Measurements from ENCODE around the gene CKAP5. TPM values are rescaled to one million over a fixed set of nuclear protein-coding genes. Genes with fewer than 3 reads are reported as not detected.
A peak's percentile ranks its signal among the peaks of the same experiment; 100 is the strongest.

CKAP5 gene
- total and polyA plus RNA-seq, 12 donors = 9.6 to 114 (median 80.1) TPM

GRCh38 chr11:46865340-46865739, 19.3 kb upstream of the CKAP5 start:
- Histone ChIP-seq H3K27me3 (no peaks in the 10 kb centered on the region), H3K27ac (no peak overlapping the region), H3K9me3 (no peaks in the 10 kb centered on the region), H3K4me3 (no peak overlapping the region), H3K36me3 (peaks cover 0 to 82% (median 0%) of the 10 kb centered on the region in 9 donors), H3K4me1 (no peaks in the 10 kb centered on the region)
- no peak for TF ChIP-seq CTCF (IDR thresholded peaks at IDR 0.05)
- DNase-seq (no peak), ATAC-seq (no peak)
- 66 to 71% methylated on average over 2 of the region's 2 CpGs for WGBS, 2 donors
- intact Hi-C loops (cut with DNase I) = no loop called here

- no peak overlapping the region for H3K27ac ChIP-seq
- TF ChIP-seq CTCF (IDR thresholded peaks at IDR 0.05) = no peak
- intact Hi-C loops (cut with DNase I) = no loop called here
- no peaks in the 10 kb centered on the region for H3K9me3 ChIP-seq
- no peak overlapping the region for H3K4me3 ChIP-seq
- H3K27me3 ChIP-seq = no peaks in the 10 kb centered on the region
- ATAC-seq = no peak
- 77 to 84% methylated on average over 4 of the region's 4 CpGs for WGBS, 2 donors
- no peak for DNase-seq
- H3K36me3 ChIP-seq = peaks cover 0 to 60% (median 0%) of the 10 kb centered on the region in 9 donors
- H3K4me1 ChIP-seq = peaks cover 0 to 36% (median 0%) of the 10 kb centered on the region in 9 donors
Measured at GRCh38 chr11:46860218-46860617, 14.1 kb upstream of the CKAP5 start.

- H3K27me3 ChIP-seq = no peaks in the 10 kb centered on the region
- H3K27ac ChIP-seq = peak overlapping the region in 1 of 10 donors; percentile 20
Measured at GRCh38 chr11:46858920-46859546, 13.0 kb upstream of the CKAP5 start.

GRCh38 chr11:46857666-46858065, 11.6 kb upstream of the CKAP5 start:
- no peak for DNase-seq
- peak in 4 of 8 donors; percentile 19 to 58 (median 42) for ATAC-seq
- Histone ChIP-seq H3K9me3 (no peaks in the 10 kb centered on the region), H3K27ac (peak overlapping the region in 1 of 10 donors; percentile 22), H3K27me3 (no peaks in the 10 kb centered on the region), H3K4me3 (no peak overlapping the region), H3K4me1 (peaks cover 0 to 36% (median 0%) of the 10 kb centered on the region in 9 donors), H3K36me3 (peaks cover 0 to 36% (median 0%) of the 10 kb centered on the region in 9 donors)
- TF ChIP-seq CTCF (IDR thresholded peaks at IDR 0.05) = no peak
- intact Hi-C loops (cut with DNase I) = no loop called here
- WGBS, 2 donors = 66 to 69% methylated on average over 4 of the region's 4 CpGs

More at GRCh38 chr11:46858920-46859546, 13.0 kb upstream of the CKAP5 start:
- intact Hi-C loops (cut with DNase I) = no loop called here
- WGBS, 2 donors = 82 to 87% methylated on average over 12 of the region's 12 CpGs
- Histone ChIP-seq H3K4me3 (no peak overlapping the region), H3K9me3 (no peaks in the 10 kb centered on the region), H3K36me3 (peaks cover 0 to 48% (median 0%) of the 10 kb centered on the region in 9 donors), H3K4me1 (peaks cover 0 to 36% (median 0%) of the 10 kb centered on the region in 9 donors)
- DNase-seq = no peak
- TF ChIP-seq CTCF (IDR thresholded peaks at IDR 0.05) = no peak
- ATAC-seq = peak in 1 of 8 donors; percentile 40
